Liver (tissue), 9 donors: ENCODE measurements around the gene PFKP. TPM values are rescaled to one million over a fixed set of nuclear protein-coding genes. Genes with fewer than 3 reads are reported as not detected.

Experiments used
- DNase-seq: peaks from one replicate; pipeline ENCODE4 v3.0.0-alpha.2; 2017; ENCODE audit warnings: low spot score
- H3K27ac ChIP-seq, 2 donors: one replicate each; pipeline ENCODE4 v1.7.0; 2013; ENCODE audit warnings: inconsistent platforms in 2 of 2, low read length in 2 of 2, control low read depth in 1 of 2, low read depth in 1 of 2, mild to moderate bottlenecking in 1 of 2
- H3K27me3 ChIP-seq, 4 donors: one replicate each; pipeline versions ENCODE4 v1.6.1 to v1.7.0; 2013; ENCODE audit warnings: low read length in 3 of 4, inconsistent platforms in 1 of 4, mild to moderate bottlenecking in 1 of 4, moderate library complexity in 1 of 4; ENCODE audit not compliant: control insufficient read depth in 4 of 4, insufficient read depth in 4 of 4
- H3K36me3 ChIP-seq, 4 donors: one replicate each; pipeline versions ENCODE4 v1.6.1 to v1.7.0; 2013; ENCODE audit warnings: low read length in 3 of 4, mild to moderate bottlenecking in 3 of 4, low read depth in 1 of 4, moderate library complexity in 1 of 4; ENCODE audit not compliant: control insufficient read depth in 4 of 4, insufficient read depth in 3 of 4
- H3K4me1 ChIP-seq, 4 donors: one replicate each; pipeline versions ENCODE4 v1.6.1 to v1.7.0; 2013; ENCODE audit warnings: low read length in 3 of 4, mild to moderate bottlenecking in 3 of 4, moderate library complexity in 1 of 4; ENCODE audit not compliant: control insufficient read depth in 4 of 4, insufficient read depth in 4 of 4
- H3K4me3 ChIP-seq, 3 donors: one replicate each; pipeline versions ENCODE4 v1.6.1 to v1.7.0; 2013; ENCODE audit warnings: low read length in 3 of 3, control low read depth in 1 of 3, low read depth in 1 of 3, mild to moderate bottlenecking in 1 of 3
- H3K9ac ChIP-seq, 2 donors: one replicate each; pipeline ENCODE4 v1.7.0; 2013; ENCODE audit warnings: low read length in 2 of 2, mild to moderate bottlenecking in 2 of 2, moderate library complexity in 2 of 2, control low read depth in 1 of 2, low read depth in 1 of 2
- H3K9me3 ChIP-seq, 4 donors: one replicate each; pipeline versions ENCODE4 v1.6.1 to v1.7.0; 2013; ENCODE audit warnings: low read length in 3 of 4; ENCODE audit not compliant: control insufficient read depth in 4 of 4
- EGR1 ChIP-seq, 2 donors: IDR thresholded peaks; 2 replicates each; pipeline ENCODE4 v1.6.1; 2016 to 2018; ENCODE audit warnings: antibody characterized with exemption in 2 of 2, low read depth in 2 of 2
- FOXA1 ChIP-seq: IDR thresholded peaks from 2 replicates; pipeline ENCODE4 v1.6.1; 2016; ENCODE audit warnings: antibody characterized with exemption
- GABPA ChIP-seq, 2 donors: IDR thresholded peaks in 1 of 2; conservative IDR thresholded peaks in 1 of 2; 2 replicates each; pipeline ENCODE4 v1.6.1; 2016; ENCODE audit warnings: antibody characterized with exemption in 2 of 2, mild to moderate bottlenecking in 1 of 2, moderate library complexity in 1 of 2
- HNF4A ChIP-seq, 2 donors: conservative IDR thresholded peaks; 2 replicates each; pipeline ENCODE4 v1.6.1; 2016; ENCODE audit warnings: antibody characterized with exemption in 2 of 2, mild to moderate bottlenecking in 2 of 2
- HNF4G ChIP-seq: IDR thresholded peaks from 2 replicates; pipeline ENCODE4 v1.6.1; 2016; ENCODE audit warnings: antibody characterized with exemption
- JUND ChIP-seq, 2 donors: IDR thresholded peaks; 2 replicates each; pipeline ENCODE4 v1.6.1; 2016; ENCODE audit warnings: antibody characterized with exemption in 2 of 2
- MAX ChIP-seq: IDR thresholded peaks from 2 replicates; pipeline ENCODE4 v1.6.1; 2016; ENCODE audit warnings: antibody characterized with exemption
- RAD21 ChIP-seq, 2 donors: IDR thresholded peaks; 2 replicates each; pipeline ENCODE4 v1.6.1; 2016; ENCODE audit warnings: antibody characterized with exemption in 2 of 2, mild to moderate bottlenecking in 2 of 2
- SP1 ChIP-seq: IDR thresholded peaks from 2 replicates; pipeline ENCODE4 v1.6.1; 2018; ENCODE audit warnings: antibody characterized with exemption, mild to moderate bottlenecking
- TAF1 ChIP-seq: conservative IDR thresholded peaks from 2 replicates; pipeline ENCODE4 v1.6.1; 2016; ENCODE audit warnings: antibody characterized with exemption, mild to moderate bottlenecking
- YY1 ChIP-seq: IDR thresholded peaks from 2 replicates; pipeline ENCODE4 v1.6.1; 2016; ENCODE audit warnings: antibody characterized with exemption, mild to moderate bottlenecking
- ZBTB33 ChIP-seq: IDR thresholded peaks from 2 replicates; pipeline ENCODE4 v1.6.1; 2016; ENCODE audit warnings: antibody characterized with exemption
- WGBS: extraction: QIAGEN DNeasy Blood & Tissue Kit; methylation state at CpG from one replicate; pipeline ENCODE4 v1.1.7; 2013; 5-methylcytosine and 5-hydroxymethylcytosine counted together
- polyA plus RNA-seq, 2 donors: library from polyadenylated mRNA; stranded (reverse) in 1 of 2; unstranded in 1 of 2; fragments of 200-250 nt in 1 of 2; fragments of >200 nt in 1 of 2; fragmentation: Nextera tagmentation in 1 of 2; extraction: Ambion mirVana in 1 of 2; gene quantifications; one replicate each; pipeline versions ENCODE4 v1.2.1 to v1.2.3, GENCODE V29; 2013 to 2015
- total RNA-seq, 2 donors: library from RNA; depleted of rRNA; stranded (reverse); fragments of >200 nt; gene quantifications; one replicate each; pipeline ENCODE4 v1.2.3, GENCODE V29; 2014
- TF ChIP-seq, protein P1 (sequence below): IDR thresholded peaks from 2 replicates; pipeline ENCODE4 v1.6.1; 2016; ENCODE audit warnings: antibody characterized with exemption
- TF ChIP-seq, protein P2 (sequence below): fragments of 150-350 bp; IDR thresholded peaks from 2 replicates; pipeline ENCODE4 v1.5.1; 2017; ENCODE audit warnings: improper control_type of control experiment, low read depth, low read length; ENCODE audit not compliant: missing input control
- donor health status: healthy.
- donor health status: healthy.
- donor health status: healthy.
- donor health status: healthy.
- donor health status: healthy.

Gene PFKP
- total and polyA plus RNA-seq, 4 donors = 1.1 to 5.0 (median 2.8) TPM

- DNase-seq = no peak
Observed at GRCh38 chr10:3119796-3120459, 52.6 kb downstream of the PFKP start.

DNA sequence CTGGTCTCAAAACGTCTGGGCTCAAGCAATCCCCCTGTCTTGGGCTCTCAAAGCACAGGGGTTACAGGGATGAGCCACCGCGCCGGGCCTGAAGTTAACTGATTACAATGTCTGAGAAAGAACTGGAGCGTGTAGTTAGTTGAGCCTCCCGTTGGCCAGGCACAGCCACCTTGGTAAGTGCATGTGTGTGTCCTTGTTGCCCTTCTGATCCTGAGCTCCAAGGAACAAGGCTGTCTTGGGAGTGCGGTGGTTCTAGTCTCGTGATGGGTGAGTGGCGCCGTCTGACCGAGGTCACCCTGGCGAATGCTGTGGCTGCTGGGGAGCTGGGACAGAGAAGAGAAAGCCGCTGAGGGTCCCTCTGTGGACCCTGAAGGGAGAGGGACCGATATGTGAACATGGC lies 54.7 kb downstream of the PFKP start:
- Histone ChIP-seq H3K9ac (no peak overlapping the region), H3K27me3 (no peaks in the 10 kb centered on the region), H3K4me3 (no peak overlapping the region), H3K36me3 (peaks cover 0 to 3% (median 0%) of the 10 kb centered on the region in 4 donors), H3K9me3 (no peaks in the 10 kb centered on the region), H3K27ac (no peak overlapping the region), H3K4me1 (no peaks in the 10 kb centered on the region)
- TF ChIP-seq, protein P1, sequence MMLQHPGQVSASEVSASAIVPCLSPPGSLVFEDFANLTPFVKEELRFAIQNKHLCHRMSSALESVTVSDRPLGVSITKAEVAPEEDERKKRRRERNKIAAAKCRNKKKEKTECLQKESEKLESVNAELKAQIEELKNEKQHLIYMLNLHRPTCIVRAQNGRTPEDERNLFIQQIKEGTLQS = no peak
- no peak for DNase-seq
- WGBS = 90% methylated on average over 14 of the region's 14 CpGs

More at GRCh38 chr10:3119796-3120459, 52.6 kb downstream of the PFKP start:
- no peaks in the 10 kb centered on the region for H3K4me1 ChIP-seq
- H3K27me3 ChIP-seq = no peaks in the 10 kb centered on the region
- TF ChIP-seq, protein P2, sequence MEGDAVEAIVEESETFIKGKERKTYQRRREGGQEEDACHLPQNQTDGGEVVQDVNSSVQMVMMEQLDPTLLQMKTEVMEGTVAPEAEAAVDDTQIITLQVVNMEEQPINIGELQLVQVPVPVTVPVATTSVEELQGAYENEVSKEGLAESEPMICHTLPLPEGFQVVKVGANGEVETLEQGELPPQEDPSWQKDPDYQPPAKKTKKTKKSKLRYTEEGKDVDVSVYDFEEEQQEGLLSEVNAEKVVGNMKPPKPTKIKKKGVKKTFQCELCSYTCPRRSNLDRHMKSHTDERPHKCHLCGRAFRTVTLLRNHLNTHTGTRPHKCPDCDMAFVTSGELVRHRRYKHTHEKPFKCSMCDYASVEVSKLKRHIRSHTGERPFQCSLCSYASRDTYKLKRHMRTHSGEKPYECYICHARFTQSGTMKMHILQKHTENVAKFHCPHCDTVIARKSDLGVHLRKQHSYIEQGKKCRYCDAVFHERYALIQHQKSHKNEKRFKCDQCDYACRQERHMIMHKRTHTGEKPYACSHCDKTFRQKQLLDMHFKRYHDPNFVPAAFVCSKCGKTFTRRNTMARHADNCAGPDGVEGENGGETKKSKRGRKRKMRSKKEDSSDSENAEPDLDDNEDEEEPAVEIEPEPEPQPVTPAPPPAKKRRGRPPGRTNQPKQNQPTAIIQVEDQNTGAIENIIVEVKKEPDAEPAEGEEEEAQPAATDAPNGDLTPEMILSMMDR = peak; percentile 10
- TF ChIP-seq MAX = no peak
- no peak overlapping the region for H3K9ac ChIP-seq
- H3K4me3 ChIP-seq = no peak overlapping the region
- no peak overlapping the region for H3K27ac ChIP-seq
- H3K36me3 ChIP-seq = peaks cover 0 to 3% (median 0%) of the 10 kb centered on the region in 4 donors
- 90% methylated on average over 31 of the region's 31 CpGs for WGBS
- no peaks in the 10 kb centered on the region for H3K9me3 ChIP-seq

DNA sequence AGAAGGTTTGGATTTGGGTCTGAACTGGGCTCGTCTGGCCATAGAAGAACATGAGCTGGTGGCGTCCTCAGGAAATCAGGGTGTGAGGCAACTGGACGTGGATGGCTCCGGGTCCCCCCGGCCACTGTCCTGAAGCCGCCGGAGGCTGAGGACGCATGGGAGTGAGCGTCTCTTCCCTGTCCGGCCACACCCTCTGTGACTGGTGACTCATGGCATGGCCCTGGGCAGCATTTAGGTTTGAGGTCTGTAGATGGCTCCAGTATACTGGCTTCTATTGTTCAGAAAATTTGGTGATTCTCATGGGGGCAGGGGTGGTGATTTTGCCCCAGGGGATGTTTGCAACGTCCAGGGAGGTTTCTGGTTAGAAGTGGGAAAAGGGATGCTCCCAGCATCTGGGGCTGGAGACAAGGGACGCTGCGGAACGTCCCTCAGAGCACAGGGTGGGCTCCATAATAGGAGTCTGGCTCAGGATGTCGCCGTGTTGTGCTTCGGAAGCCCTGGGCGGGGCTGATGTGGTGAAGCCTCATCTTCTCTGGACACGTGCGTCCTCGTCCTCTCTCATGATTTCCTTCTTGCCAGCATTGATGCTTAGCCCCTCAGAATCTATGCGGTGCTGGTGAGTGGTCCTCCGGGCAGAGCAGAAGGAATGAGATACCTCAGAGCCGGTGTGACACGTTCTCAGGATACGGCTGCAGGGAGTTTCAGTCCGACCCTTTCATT lies 55.3 kb downstream of the PFKP start:
- no peak overlapping the region for H3K9ac ChIP-seq
- 91% methylated on average over 27 of the region's 27 CpGs for WGBS
- TF ChIP-seq RAD21 (IDR thresholded peaks at IDR 0.05) = no peak
- no peak for TF ChIP-seq SP1
- TF ChIP-seq, protein P2 = no peak
- TF ChIP-seq, protein P1 = no peak
- TF ChIP-seq JUND (IDR thresholded peaks at IDR 0.05) = no peak
- TF ChIP-seq MAX = no peak
- TF ChIP-seq HNF4G = no peak
- no peak for TF ChIP-seq FOXA1
- no peak for TF ChIP-seq EGR1 (IDR thresholded peaks at IDR 0.05; ENCODE audit: low read depth in 2 of 2)
- TF ChIP-seq HNF4A (conservative IDR thresholded peaks at IDR 0.05) = no peak
- TF ChIP-seq GABPA (IDR thresholded peaks at IDR 0.05 in 1 of 2, conservative IDR thresholded peaks at IDR 0.05 in 1 of 2) = no peak
- TF ChIP-seq YY1 = no peak
- TF ChIP-seq TAF1 = no peak
- TF ChIP-seq ZBTB33 = no peak
- H3K4me3 ChIP-seq = no peak overlapping the region
- H3K27me3 ChIP-seq = no peaks in the 10 kb centered on the region
- H3K27ac ChIP-seq = no peak overlapping the region
- H3K36me3 ChIP-seq = peaks cover 0 to 3% (median 0%) of the 10 kb centered on the region in 4 donors
- no peak for DNase-seq
- H3K4me1 ChIP-seq = no peaks in the 10 kb centered on the region
- no peaks in the 10 kb centered on the region for H3K9me3 ChIP-seq
